ENCODE measurements around the gene RBMX. TPM values are rescaled to one million over a fixed set of nuclear protein-coding genes. Genes with fewer than 3 reads are reported as not detected.
A peak's percentile ranks its signal among the peaks of the same experiment; 100 is the strongest.
"Not testable (repeated sequence)": the region's sequence is repeated elsewhere in the genome, so short reads cannot be mapped to it uniquely, and the experiment has no call there.

RBMX gene
- total RNA-seq, result 112 TPM

DNA sequence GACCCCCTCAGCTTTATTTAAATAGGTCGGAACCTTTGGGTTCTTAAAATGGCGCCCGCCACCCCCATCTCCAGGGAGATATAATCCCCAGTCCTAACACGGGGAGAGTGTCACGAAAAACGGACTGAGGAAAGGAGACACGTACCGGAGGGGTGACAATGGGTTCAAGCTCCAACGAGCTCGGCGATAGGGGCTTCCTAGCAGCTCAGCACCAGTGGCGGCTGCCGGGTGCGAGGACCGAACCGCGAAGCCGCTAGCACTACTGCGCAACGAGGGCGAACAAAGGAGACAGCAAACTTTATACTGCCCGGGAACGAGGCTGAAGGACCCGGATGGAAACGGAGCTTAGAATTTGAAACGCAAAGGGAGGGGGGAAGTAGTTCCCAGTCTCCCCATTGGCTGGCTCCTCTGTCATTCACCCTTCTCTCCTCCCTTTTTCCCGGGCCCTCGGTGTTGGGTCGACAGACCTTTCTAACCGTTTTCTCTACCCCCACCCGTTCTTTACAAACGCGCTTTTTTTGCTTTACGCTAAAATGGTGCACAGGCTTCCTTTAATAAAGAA, at the start of gene RBMX:
Gene RBMX (minus strand): TSS at position 274 of the 562 bp plus-strand sequence. CDS start 1,298 bp downstream, outside the sequence.
- Histone ChIP-seq H3K4me1 (no peaks in the 10 kb centered on the region), H3K36me3 (peaks cover 13 to 27% of the 10 kb centered on the region in 2 donors), H3K9me3 (no peaks in the 10 kb centered on the region), H3K4me3 (peak within 1 kb of the TSS; percentile 70 to 72), H3K27ac (peak within 1 kb of the TSS; percentile 91 to 95), H3K27me3 (no peaks in the 10 kb centered on the region)
- peak; percentile 46 to 93 for DNase-seq (ENCODE audit: low spot score in 2 of 2)
- TF ChIP-seq, protein P1, sequence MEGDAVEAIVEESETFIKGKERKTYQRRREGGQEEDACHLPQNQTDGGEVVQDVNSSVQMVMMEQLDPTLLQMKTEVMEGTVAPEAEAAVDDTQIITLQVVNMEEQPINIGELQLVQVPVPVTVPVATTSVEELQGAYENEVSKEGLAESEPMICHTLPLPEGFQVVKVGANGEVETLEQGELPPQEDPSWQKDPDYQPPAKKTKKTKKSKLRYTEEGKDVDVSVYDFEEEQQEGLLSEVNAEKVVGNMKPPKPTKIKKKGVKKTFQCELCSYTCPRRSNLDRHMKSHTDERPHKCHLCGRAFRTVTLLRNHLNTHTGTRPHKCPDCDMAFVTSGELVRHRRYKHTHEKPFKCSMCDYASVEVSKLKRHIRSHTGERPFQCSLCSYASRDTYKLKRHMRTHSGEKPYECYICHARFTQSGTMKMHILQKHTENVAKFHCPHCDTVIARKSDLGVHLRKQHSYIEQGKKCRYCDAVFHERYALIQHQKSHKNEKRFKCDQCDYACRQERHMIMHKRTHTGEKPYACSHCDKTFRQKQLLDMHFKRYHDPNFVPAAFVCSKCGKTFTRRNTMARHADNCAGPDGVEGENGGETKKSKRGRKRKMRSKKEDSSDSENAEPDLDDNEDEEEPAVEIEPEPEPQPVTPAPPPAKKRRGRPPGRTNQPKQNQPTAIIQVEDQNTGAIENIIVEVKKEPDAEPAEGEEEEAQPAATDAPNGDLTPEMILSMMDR (IDR thresholded peaks at IDR 0.05), result no peak
- intact Hi-C loops (cut with DNase I), result loop anchor here (1.0 to 5.0 kb wide), 3 partner anchors 30 to 168 kb away; no protein-coding TSS in a partner anchor

DNA sequence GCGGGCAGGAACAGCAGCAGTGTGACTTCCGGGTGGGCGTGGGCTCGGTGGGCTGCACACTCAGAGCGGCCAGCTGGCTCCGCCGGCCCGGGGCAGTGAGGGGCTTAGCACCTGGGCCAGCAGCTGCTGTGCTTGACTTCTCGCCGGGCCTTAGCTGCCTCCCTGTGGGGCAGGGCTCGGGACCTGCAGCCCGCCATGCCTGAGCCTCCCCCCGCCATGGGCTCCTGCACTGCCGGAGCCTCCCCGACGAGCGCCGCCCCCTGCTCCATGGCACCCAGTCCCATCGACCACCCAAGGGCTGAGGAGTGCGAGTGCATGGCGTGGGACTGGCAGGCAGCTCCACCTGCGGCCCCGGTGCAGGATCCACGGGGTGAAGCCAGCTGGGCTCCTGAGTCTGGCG, 40.9 kb upstream of the RBMX start:
- not testable (repeated sequence) for H3K36me3 ChIP-seq, H3K27me3 ChIP-seq
- intact Hi-C loops (cut with DNase I), result loop anchor here (10.0 kb wide), 1 partner anchor 427 kb away; the partner anchor contains the start of gene HTATSF1

DNA sequence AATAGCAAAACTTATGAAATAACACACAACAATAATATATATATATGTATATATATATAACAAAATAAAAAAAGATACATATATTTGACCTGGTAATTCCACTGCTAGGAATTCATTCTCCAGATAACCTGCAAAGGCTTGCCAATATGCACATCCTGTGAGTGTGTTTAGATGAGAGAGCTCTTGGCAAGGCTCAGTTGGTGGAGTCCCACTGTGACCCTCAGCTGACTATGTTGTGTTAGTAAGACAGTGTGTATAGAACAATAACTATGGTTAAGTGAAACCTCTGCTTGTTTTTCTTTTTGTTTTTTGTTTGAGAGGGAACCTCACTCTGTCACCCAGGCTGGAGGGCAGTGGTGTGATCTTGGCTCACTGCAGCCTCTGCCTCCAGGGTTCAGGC, 39.5 kb upstream of the RBMX start:
- Histone ChIP-seq H3K27me3 (no peaks in the 10 kb centered on the region), H3K36me3 (no peaks in the 10 kb centered on the region), H3K4me1 (no peaks in the 10 kb centered on the region), H3K27ac (no peak overlapping the region), H3K9me3 (no peaks in the 10 kb centered on the region), H3K4me3 (no peak overlapping the region)
- no peak for DNase-seq (ENCODE audit: low spot score in 2 of 2)
- TF ChIP-seq, protein P1 (IDR thresholded peaks at IDR 0.05), result no peak
- intact Hi-C loops (cut with DNase I), result loop anchor here (10.0 kb wide), 1 partner anchor 425 kb away; the partner anchor contains the start of gene HTATSF1

More for the DNA sequence above, 40.9 kb upstream of the RBMX start:
- H3K9me3 ChIP-seq; H3K4me1 ChIP-seq; H3K27ac ChIP-seq; DNase-seq (ENCODE audit: low spot score in 2 of 2); H3K4me3 ChIP-seq: not testable (repeated sequence)

DNA sequence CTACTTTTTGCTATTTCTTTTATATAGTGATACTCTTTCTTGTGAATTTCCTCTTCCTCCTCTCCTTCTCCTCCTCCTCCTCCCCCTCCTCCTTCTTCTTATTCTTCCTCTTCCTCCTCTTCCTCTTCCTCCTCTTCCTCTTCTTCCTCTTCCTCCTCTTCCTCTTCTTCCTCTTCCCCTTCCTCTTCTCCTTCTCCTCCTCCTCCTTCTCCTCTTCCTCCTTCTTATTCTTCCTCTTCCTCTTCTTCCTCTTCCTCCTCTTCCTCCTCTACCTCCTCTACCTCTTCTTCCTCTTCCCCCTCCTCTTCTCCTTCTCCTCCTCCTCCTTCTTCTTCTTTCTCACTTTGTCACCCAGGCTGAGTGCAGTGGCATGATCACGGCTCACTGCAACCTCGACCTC, 36.3 kb upstream of the RBMX start:
- no peak for DNase-seq (ENCODE audit: low spot score in 2 of 2)
- Histone ChIP-seq H3K9me3 (no peaks in the 10 kb centered on the region), H3K4me1 (no peaks in the 10 kb centered on the region), H3K4me3 (no peak overlapping the region), H3K27ac (no peak overlapping the region), H3K27me3 (no peaks in the 10 kb centered on the region), H3K36me3 (no peaks in the 10 kb centered on the region)
- intact Hi-C loops (cut with DNase I), result no loop called here
- TF ChIP-seq, protein P1 (IDR thresholded peaks at IDR 0.05), result no peak

DNA sequence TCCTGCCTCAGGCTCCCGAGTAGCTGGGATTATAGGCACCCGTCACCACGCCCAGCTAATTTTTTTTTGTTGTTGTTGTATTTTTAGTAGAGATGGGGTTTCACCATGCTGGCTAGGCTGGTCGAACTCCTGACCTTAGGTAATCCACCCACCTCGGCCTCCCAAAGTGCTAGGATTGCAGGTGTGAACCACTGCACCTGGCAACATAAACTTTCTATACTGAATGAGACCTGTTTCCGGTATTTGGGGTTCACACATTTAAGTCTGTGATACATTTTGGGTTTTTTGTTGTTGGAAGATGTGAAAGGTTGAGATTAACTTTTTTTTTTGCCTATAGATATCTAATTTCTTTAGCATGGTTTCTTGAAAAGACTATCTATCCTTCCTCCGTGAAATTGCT, 31.1 kb upstream of the RBMX start:
- H3K36me3 ChIP-seq; H3K27ac ChIP-seq; H3K4me1 ChIP-seq; H3K27me3 ChIP-seq; DNase-seq (ENCODE audit: low spot score in 2 of 2); H3K4me3 ChIP-seq; H3K9me3 ChIP-seq: not testable (repeated sequence)
- intact Hi-C loops (cut with DNase I), result loop anchor here (5.0 kb wide), 1 partner anchor 939 kb away; the partner anchor contains the start of gene MMGT1

DNA sequence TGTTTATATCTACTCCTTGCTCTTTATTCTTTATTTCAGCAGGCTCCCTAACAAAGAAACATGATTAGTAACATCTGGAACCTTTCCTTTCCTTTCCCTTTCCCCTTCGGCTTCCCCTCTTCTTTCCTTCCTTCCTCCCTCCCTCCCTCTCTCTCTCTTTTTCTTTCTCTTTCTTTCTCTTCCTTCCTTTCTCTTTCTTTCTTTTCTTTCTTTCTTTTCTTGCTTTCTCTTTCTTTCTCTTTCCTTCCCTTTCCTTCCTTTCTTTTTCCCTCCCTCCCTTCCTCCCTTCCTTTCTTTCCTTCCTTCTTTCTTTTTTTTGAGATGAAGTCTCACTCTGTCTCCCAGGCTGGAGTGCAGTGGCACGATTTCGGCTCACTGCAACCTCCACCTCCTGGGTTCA, 30.7 kb upstream of the RBMX start:
- no peaks in the 10 kb centered on the region for H3K36me3 ChIP-seq
- no peaks in the 10 kb centered on the region for H3K9me3 ChIP-seq
- no peak for DNase-seq (ENCODE audit: low spot score in 2 of 2)
- intact Hi-C loops (cut with DNase I), result loop anchor here (5.0 kb wide), 1 partner anchor 939 kb away; the partner anchor contains the start of gene MMGT1
- TF ChIP-seq, protein P1 (IDR thresholded peaks at IDR 0.05), result no peak
- no peaks in the 10 kb centered on the region for H3K4me1 ChIP-seq
- peak overlapping the region in 1 of 2 donors; percentile 72 for H3K4me3 ChIP-seq
- no peak overlapping the region for H3K27ac ChIP-seq
- H3K27me3 ChIP-seq, result no peaks in the 10 kb centered on the region
